HCT116 (cell line): ENCODE data around the gene SEMA4A. TPM values are rescaled to one million over a fixed set of nuclear protein-coding genes. Genes with fewer than 3 reads are reported as not detected.
A peak's percentile ranks its signal among the peaks of the same experiment; 100 is the strongest.

Experiments used
- ATAC-seq: fragments of 200-7000 bp; cut with Tn5 transposase; 2 replicates; pipeline ENCODE4 v1.9.1; 2020; ENCODE audit warnings: mild to moderate bottlenecking, moderate library complexity
- BruUV-seq: library from RNA; stranded (reverse); fragments of 400-500 nt; replicated peaks from 2 replicates; lab custom pipeline; 2021; lab: Mats Ljungman, UMichigan
- CTCF ChIA-PET: fragments of 300-600 bp; sonication (Branson Sonifier 250); formaldehyde crosslinking; loops from one replicate; lab custom pipeline; 2021; ENCODE audit warnings: antibody characterized with exemption; lab: Charles Lee
- POLR2A ChIA-PET: fragments of 300-600, 350-600 bp; sonication (Branson Sonifier 250); formaldehyde crosslinking; loops from one replicate; lab custom pipeline; 2021; ENCODE audit warnings: antibody characterized with exemption; lab: Charles Lee
- RAD21 ChIA-PET, 2 experiments: fragments of 300-600 bp; sonication (Branson Sonifier 250); formaldehyde crosslinking; loops; one replicate each; lab custom pipeline; 2023; ENCODE audit warnings: low total read pairs in 2 of 2; ENCODE audit not compliant: uncharacterized antibody in 2 of 2, unreplicated experiment in 2 of 2, low non-redundant PET in 1 of 2; lab: Charles Lee
- DNase-seq: peaks from one replicate; pipeline ENCODE4 v3.0.0-alpha.2; 2010; ENCODE audit warnings: low read depth, low spot score
- H2AFZ ChIP-seq: fragments of 200-600 bp; shearing (Covaris generic), sonication (generic); 2 replicates; pipeline ENCODE4 v1.6.1; 2017; ENCODE audit warnings: low read depth, mixed run types, mixed read lengths, antibody characterized with exemption, low read length; ENCODE audit not compliant: poor library complexity, severe bottlenecking
- H3K27ac ChIP-seq: 2 replicates; pipeline ENCODE4 v1.5.1; 2012; ENCODE audit warnings: low read depth, low read length
- H3K27me3 ChIP-seq: fragments of 200-600 bp; sonication (generic); 2 replicates; pipeline ENCODE4 v1.6.1; 2016; ENCODE audit warnings: mixed run types, low read length, mixed read lengths; ENCODE audit not compliant: insufficient read depth
- H3K36me3 ChIP-seq, 2 experiments: fragments of 200-500 bp in 1 of 2; fragments of 200-600 bp in 1 of 2; sonication (Bioruptor generic) in 1 of 2; sonication (generic) in 1 of 2; 2 replicates each; pipeline versions ENCODE4 v1.5.1 to v1.6.1; 2014 to 2016; ENCODE audit warnings: low read length in 2 of 2, inconsistent platforms in 1 of 2, mixed read lengths in 1 of 2, mixed run types in 1 of 2; ENCODE audit not compliant: insufficient read depth in 2 of 2, control insufficient read depth in 1 of 2
- H3K4me1 ChIP-seq, 2 experiments: fragments of 200-600 bp in 1 of 2; sonication (generic) in 1 of 2; 2 replicates each; pipeline versions ENCODE4 v1.5.1 to v1.6.1; 2012 to 2017; ENCODE audit warnings: low read length in 2 of 2, inconsistent platforms in 1 of 2, mild to moderate bottlenecking in 1 of 2, mixed read lengths in 1 of 2, mixed run types in 1 of 2, moderate library complexity in 1 of 2; ENCODE audit not compliant: insufficient read depth in 2 of 2, control insufficient read depth in 1 of 2
- H3K4me2 ChIP-seq: fragments of 200-600 bp; sonication (generic); 2 replicates; pipeline ENCODE4 v1.6.1; 2017; ENCODE audit warnings: mixed run types, low read length, mixed read lengths
- H3K4me3 ChIP-seq, 2 experiments: fragments of 200-600 bp in 1 of 2; sonication (generic) in 1 of 2; replicated peaks in 1 of 2; 2 replicates each; pipeline ENCODE4 v1.5.1; 2011 to 2016; ENCODE audit warnings: low read length in 2 of 2, control low read depth in 1 of 2, low read depth in 1 of 2, mild to moderate bottlenecking in 1 of 2, mixed read lengths in 1 of 2, mixed run types in 1 of 2
- H3K79me2 ChIP-seq: fragments of 200-600 bp; sonication (generic); 2 replicates; pipeline ENCODE4 v1.6.1; 2017; ENCODE audit warnings: mild to moderate bottlenecking, mixed run types, low read length, moderate library complexity, mixed read lengths; ENCODE audit not compliant: insufficient read depth
- H3K9ac ChIP-seq: fragments of 200-600 bp; sonication (generic); 2 replicates; pipeline ENCODE4 v1.6.1; 2016; ENCODE audit warnings: low read length, mixed read lengths
- H3K9me2 ChIP-seq: fragments of 200-600 bp; sonication (generic), shearing (Covaris generic); 2 replicates; pipeline ENCODE4 v1.6.1; 2017; ENCODE audit warnings: mixed run types, mild to moderate bottlenecking, moderate library complexity; ENCODE audit not compliant: insufficient read depth
- H3K9me3 ChIP-seq, 2 experiments: fragments of 200-500 bp in 1 of 2; fragments of 200-600 bp in 1 of 2; sonication (Bioruptor generic) in 1 of 2; sonication (generic) in 1 of 2; 2 replicates each; pipeline ENCODE4 v1.6.1; 2014 to 2017; ENCODE audit warnings: low read length in 2 of 2, mixed read lengths in 2 of 2, inconsistent platforms in 1 of 2, low read depth in 1 of 2, mild to moderate bottlenecking in 1 of 2, mixed run types in 1 of 2, moderate library complexity in 1 of 2; ENCODE audit not compliant: control insufficient read depth in 1 of 2, insufficient read depth in 1 of 2
- H4K20me1 ChIP-seq: fragments of 200-600 bp; sonication (generic), shearing (Covaris generic); 2 replicates; pipeline ENCODE4 v1.6.1; 2017; ENCODE audit warnings: mixed run types, mild to moderate bottlenecking, moderate library complexity; ENCODE audit not compliant: insufficient read depth
- CEBPB ChIP-seq: IDR thresholded peaks from 2 replicates; pipeline ENCODE4 v1.6.1; 2012; ENCODE audit warnings: low read depth
- EGR1 ChIP-seq: IDR thresholded peaks from 2 replicates; pipeline ENCODE4 v1.6.1; 2012; ENCODE audit warnings: low read depth
- ELF1 ChIP-seq: IDR thresholded peaks from 2 replicates; pipeline ENCODE4 v1.6.1; 2012; ENCODE audit warnings: low read depth, borderline replicate concordance
- EZH2 ChIP-seq: fragments of 200-600 bp; sonication (generic); IDR thresholded peaks from 2 replicates; pipeline ENCODE4 v1.6.1; 2017; ENCODE audit warnings: antibody characterized with exemption, mixed run types
- FOSL1 ChIP-seq: IDR thresholded peaks from 2 replicates; pipeline ENCODE4 v1.6.1; 2012; ENCODE audit warnings: low read depth
- JUND ChIP-seq: IDR thresholded peaks from 2 replicates; pipeline ENCODE4 v1.6.1; 2012
- POLR2A ChIP-seq: IDR thresholded peaks from 2 replicates; pipeline ENCODE4 v1.7.0; 2011; ENCODE audit warnings: borderline replicate concordance; ENCODE audit not compliant: insufficient read depth, insufficient read length; ENCODE audit errors: extremely low read depth
- POLR2AphosphoS5 ChIP-seq: IDR thresholded peaks from 2 replicates; pipeline ENCODE4 v1.6.1; 2011; ENCODE audit warnings: mild to moderate bottlenecking, low read depth, low read length, moderate library complexity
- RAD21 ChIP-seq: IDR thresholded peaks from 2 replicates; pipeline ENCODE4 v1.6.1; 2012; ENCODE audit warnings: low read depth, mild to moderate bottlenecking
- SP1 ChIP-seq: IDR thresholded peaks from 2 replicates; pipeline ENCODE4 v1.6.1; 2012; ENCODE audit warnings: low read depth
- SRF ChIP-seq: IDR thresholded peaks from 2 replicates; pipeline ENCODE4 v1.6.1; 2012; ENCODE audit warnings: low read depth
- TCF7L2 ChIP-seq: IDR thresholded peaks from 2 replicates; pipeline ENCODE4 v1.7.0; 2011; ENCODE audit warnings: borderline replicate concordance, inconsistent platforms; ENCODE audit not compliant: insufficient read depth, insufficient read length; ENCODE audit errors: extremely low read depth
- ZNF274 ChIP-seq: fragments of 200-500 bp; sonication (Bioruptor generic); IDR thresholded peaks from 2 replicates; pipeline ENCODE4 v1.6.1; 2014; ENCODE audit warnings: mild to moderate bottlenecking, low read depth, low read length, inconsistent platforms
- intact Hi-C: fragments of 100-400 bp; cut with micrococcal nuclease; formaldehyde crosslinking; loops from 2 replicates; pipeline ENCODE4 v1.10.0; 2022
- total RNA-seq: library from RNA; stranded (reverse); gene quantifications from one replicate; pipeline ENCODE4 v1.2.1, GENCODE V29; 2021; ENCODE audit not compliant: unreplicated experiment
- TF ChIP-seq, protein P1 (sequence below): IDR thresholded peaks from 2 replicates; pipeline ENCODE4 v1.6.1; 2011; ENCODE audit warnings: mild to moderate bottlenecking, low read length, moderate library complexity; ENCODE audit not compliant: insufficient replicate concordance; ENCODE audit errors: extremely low read depth
- TF ChIP-seq, protein P2 (sequence below): IDR thresholded peaks from 2 replicates; pipeline ENCODE4 v1.6.1; 2012

The SEMA4A gene
- total RNA-seq, 1 experiment from 2014 or later, result 0.39 TPM

DNA sequence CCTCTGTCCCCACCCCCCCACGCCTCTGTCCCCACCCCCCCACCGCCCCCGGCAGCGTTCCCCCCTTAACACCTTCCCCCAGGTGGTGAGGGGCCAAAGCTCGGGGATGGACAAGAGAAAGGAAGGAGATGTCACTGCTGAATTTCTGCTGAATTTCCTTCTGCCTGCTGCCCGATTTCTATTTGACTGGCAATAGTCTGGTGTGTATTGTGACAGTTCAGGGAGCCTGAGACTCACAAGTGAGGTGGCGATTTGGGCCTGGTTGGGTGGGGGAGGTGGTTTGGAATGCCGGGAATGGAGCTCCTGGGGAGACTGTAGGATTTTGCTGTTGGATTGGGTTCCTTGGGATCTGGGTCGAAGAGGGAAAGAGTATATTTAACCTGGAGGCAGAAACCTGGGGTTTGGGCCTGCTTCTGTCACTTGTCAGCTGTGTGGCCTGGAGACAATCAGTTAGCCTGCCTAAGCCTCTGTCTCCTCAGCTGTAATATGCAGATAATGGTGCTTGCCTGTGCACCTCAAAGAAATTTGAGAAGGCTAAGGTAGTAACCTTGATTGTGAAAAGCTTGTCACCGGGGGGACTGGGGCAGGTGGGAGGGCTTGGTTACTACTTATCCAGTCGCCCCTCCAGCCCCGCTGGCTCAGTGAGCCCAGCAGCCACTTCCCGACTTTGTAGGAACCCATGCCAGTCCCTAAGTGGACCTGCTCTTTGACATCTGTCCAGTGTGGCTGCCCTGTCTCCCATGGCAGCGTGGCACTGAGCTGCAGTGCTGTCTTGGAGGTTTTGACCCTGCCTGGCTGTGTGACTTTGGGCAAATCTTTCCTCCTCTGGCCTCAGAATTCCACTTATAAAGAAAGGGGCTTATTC, 46.5 kb upstream of the SEMA4A start:
- Histone ChIP-seq H3K9ac (peak overlapping the region; percentile 84), H2AFZ (no peak overlapping the region), H3K79me2 (0 out of 2 replicates have a peak, but pooled peaks cover 3% of the 10 kb centered on the region), H3K27ac (peak overlapping the region; percentile 96), H3K36me3 (no peaks in the 10 kb centered on the region), H4K20me1 (no peaks in the 10 kb centered on the region), H3K9me2 (no peaks in the 10 kb centered on the region), H3K4me3 (peak overlapping the region; percentile 11 to 56), H3K4me1 (peaks cover 67 to 91% of the 10 kb centered on the region in 2 experiments), H3K9me3 (no peaks in the 10 kb centered on the region), H3K4me2 (peak overlapping the region; percentile 89), H3K27me3 (no peaks in the 10 kb centered on the region)
- no peak for DNase-seq
- peak; percentile 8 for ATAC-seq
- ChIA-PET POLR2A (interaction anchor here (0.9 to 2.1 kb wide), 5 partner anchors 14 to 123 kb away, joined by 3 to 10 read pairs (median 3); no protein-coding TSS in a partner anchor), CTCF (interaction anchor here (0.8 to 2.6 kb wide), 5 partner anchors 10 to 41 kb away, joined by 3 to 10 read pairs (median 6); no protein-coding TSS in a partner anchor), RAD21 (interaction anchor here in 1 of 2 experiments (1.0 kb wide), 1 partner anchor 18 kb away, joined by 3 read pairs; no protein-coding TSS in a partner anchor)
- intact Hi-C loops, result no loop called here
- BruUV-seq, result TSS peak; percentile 72
- TF ChIP-seq, protein P1, sequence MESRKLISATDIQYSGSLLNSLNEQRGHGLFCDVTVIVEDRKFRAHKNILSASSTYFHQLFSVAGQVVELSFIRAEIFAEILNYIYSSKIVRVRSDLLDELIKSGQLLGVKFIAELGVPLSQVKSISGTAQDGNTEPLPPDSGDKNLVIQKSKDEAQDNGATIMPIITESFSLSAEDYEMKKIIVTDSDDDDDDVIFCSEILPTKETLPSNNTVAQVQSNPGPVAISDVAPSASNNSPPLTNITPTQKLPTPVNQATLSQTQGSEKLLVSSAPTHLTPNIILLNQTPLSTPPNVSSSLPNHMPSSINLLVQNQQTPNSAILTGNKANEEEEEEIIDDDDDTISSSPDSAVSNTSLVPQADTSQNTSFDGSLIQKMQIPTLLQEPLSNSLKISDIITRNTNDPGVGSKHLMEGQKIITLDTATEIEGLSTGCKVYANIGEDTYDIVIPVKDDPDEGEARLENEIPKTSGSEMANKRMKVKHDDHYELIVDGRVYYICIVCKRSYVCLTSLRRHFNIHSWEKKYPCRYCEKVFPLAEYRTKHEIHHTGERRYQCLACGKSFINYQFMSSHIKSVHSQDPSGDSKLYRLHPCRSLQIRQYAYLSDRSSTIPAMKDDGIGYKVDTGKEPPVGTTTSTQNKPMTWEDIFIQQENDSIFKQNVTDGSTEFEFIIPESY, result no peak
- TF ChIP-seq SRF (no peak), FOSL1 (no peak), ZNF274 (no peak), RAD21 (no peak), ELF1 (no peak), JUND (no peak), EGR1 (no peak), EZH2 (no peak), POLR2A (no peak), TCF7L2 (no peak), POLR2AphosphoS5 (no peak; the same call in 1 of the 2 replicates), SP1 (no peak), CEBPB (no peak)
- TF ChIP-seq, protein P2, sequence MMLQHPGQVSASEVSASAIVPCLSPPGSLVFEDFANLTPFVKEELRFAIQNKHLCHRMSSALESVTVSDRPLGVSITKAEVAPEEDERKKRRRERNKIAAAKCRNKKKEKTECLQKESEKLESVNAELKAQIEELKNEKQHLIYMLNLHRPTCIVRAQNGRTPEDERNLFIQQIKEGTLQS, result no peak
